NT2/D1 (cell line): ENCODE data around the gene TBCA.

Experiments used
- DNase-seq: peaks from one replicate; pipeline ENCODE4 v3.0.0-alpha.2; 2011; ENCODE audit warnings: low read depth, low spot score
- H3K27me3 ChIP-seq: 2 replicates; pipeline ENCODE4 v1.6.0; 2011; ENCODE audit warnings: mild to moderate bottlenecking; ENCODE audit not compliant: insufficient read length, insufficient read depth
- H3K36me3 ChIP-seq: 2 replicates; pipeline ENCODE4 v1.6.1; 2011; ENCODE audit warnings: mild to moderate bottlenecking, low read length, mixed read lengths; ENCODE audit not compliant: insufficient read depth, insufficient read length
- H3K4me1 ChIP-seq: 2 replicates; pipeline ENCODE4 v1.5.1; 2011; ENCODE audit not compliant: insufficient read depth, insufficient read length
- H3K4me3 ChIP-seq: 2 replicates; pipeline ENCODE4 v1.5.1; 2011; ENCODE audit warnings: low read depth; ENCODE audit not compliant: insufficient read length
- H3K9ac ChIP-seq: 2 replicates; pipeline ENCODE4 v1.6.0; 2011; ENCODE audit warnings: low read depth; ENCODE audit not compliant: insufficient read length
- H3K9me3 ChIP-seq: 2 replicates; pipeline ENCODE4 v1.5.1; 2011; ENCODE audit warnings: mild to moderate bottlenecking, low read length; ENCODE audit not compliant: insufficient read depth
- SUZ12 ChIP-seq: IDR thresholded peaks from 2 replicates; pipeline ENCODE4 v1.6.1; 2011; ENCODE audit not compliant: insufficient read length, insufficient read depth; ENCODE audit errors: extremely low read depth
- YY1 ChIP-seq: IDR thresholded peaks from 2 replicates; pipeline ENCODE4 v1.6.1; 2011; ENCODE audit not compliant: insufficient read length, insufficient read depth
- ZNF274 ChIP-seq: IDR thresholded peaks from 2 replicates; pipeline ENCODE4 v1.6.1; 2011; ENCODE audit warnings: mild to moderate bottlenecking, low read depth, low read length

Gene TBCA

DNA sequence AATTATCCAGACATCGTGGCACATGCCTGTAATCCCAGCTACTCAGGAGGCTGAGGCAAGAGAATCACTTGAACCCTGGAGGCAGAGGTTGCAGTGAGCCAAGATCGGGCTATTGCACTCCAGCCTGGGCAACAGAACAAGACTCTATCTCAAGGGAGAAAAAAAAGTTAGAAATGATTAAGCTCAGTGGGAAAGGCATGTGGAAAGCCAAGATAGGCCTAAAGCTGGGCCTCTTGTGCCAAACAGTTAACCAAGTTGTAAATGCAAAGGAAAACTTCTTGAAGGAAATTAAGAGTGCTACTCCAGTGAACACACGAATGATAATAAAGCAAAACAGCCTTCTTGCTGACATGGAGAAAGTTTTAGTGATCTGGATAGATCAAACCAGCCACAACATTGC is 43.0 kb downstream of the TBCA start:
- Histone ChIP-seq H3K36me3 (no peaks in the 10 kb centered on the region), H3K9ac (no peak overlapping the region), H3K4me1 (no peaks in the 10 kb centered on the region), H3K4me3 (no peak overlapping the region), H3K27me3 (no peaks in the 10 kb centered on the region), H3K9me3 (peaks cover 9% of the 10 kb centered on the region; the same call in 1 of the 2 replicates)
- DNase-seq = no peak
- TF ChIP-seq YY1 (no peak), ZNF274 (no peak), SUZ12 (no peak)

DNA sequence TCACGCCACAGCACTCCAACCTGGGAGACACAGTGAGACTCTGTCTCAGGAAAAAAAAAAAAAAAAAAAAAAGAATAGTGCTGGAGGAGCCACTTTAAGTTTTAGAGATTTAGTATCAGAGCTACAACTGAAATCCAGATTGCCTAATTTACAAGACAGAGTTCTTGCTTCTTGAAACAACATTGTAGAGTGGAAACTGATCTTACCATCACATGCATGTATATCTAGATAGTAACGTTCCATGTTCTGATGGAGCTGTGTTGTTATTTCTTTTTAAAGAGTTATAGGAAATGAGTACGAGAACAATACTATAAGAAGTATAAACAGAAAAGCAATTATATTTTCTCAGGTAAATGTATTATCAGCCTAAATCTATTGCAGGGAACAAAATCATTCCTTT is 48.9 kb downstream of the TBCA start:
- TF ChIP-seq SUZ12 = no peak
- no peak for TF ChIP-seq YY1
- no peak for TF ChIP-seq ZNF274
- no peak for DNase-seq
- H3K36me3 ChIP-seq = no peaks in the 10 kb centered on the region

DNA sequence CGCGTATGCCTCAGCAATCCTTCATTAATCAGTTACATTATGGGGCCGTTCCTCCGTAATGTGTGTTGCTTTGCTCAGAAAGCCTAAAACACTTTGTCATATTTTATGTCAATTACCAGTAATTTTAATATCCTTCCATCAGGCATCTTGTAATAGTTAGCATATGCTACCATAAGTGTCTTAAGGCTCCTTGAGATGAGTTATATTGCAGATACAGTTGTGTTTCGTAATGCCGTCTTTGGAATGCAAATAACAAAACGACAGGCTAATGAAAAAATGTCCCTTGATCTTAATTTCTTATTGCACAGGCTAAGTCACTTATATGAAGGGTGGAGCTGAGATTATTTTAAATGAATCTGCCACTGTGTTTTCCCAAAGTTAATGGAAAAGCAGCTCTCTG is 50.5 kb downstream of the TBCA start:
- Histone ChIP-seq H3K4me1 (no peaks in the 10 kb centered on the region), H3K9ac (no peak overlapping the region), H3K36me3 (no peaks in the 10 kb centered on the region), H3K4me3 (no peak overlapping the region), H3K27me3 (no peaks in the 10 kb centered on the region), H3K9me3 (no peaks in the 10 kb centered on the region)
- DNase-seq = no peak
- TF ChIP-seq ZNF274 (no peak), SUZ12 (no peak), YY1 (no peak)

More for the DNA sequence above, 48.9 kb downstream of the TBCA start:
- Histone ChIP-seq H3K9me3 (no peaks in the 10 kb centered on the region), H3K9ac (no peak overlapping the region), H3K27me3 (no peaks in the 10 kb centered on the region), H3K4me1 (no peaks in the 10 kb centered on the region), H3K4me3 (no peak overlapping the region)

DNA sequence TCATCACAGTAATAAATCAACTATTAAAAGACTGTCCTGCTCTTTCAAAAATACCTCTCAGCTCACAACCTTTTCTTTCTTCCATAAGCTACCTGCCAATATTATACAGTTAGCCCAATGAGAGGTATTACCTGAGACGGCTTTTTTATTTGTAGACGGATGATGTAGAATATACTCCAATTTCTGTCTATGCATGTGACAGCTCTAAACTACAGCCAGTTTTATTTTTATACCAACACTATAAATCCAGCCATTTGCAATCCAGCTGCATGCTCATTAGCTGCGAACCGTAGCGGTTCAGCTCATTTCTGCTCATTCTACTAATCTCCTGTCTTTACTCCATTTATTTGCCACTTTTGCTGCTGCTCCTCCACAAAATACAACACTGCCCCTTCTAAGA is 51.2 kb downstream of the TBCA start:
- Histone ChIP-seq H3K36me3 (no peaks in the 10 kb centered on the region), H3K4me1 (no peaks in the 10 kb centered on the region), H3K27me3 (no peaks in the 10 kb centered on the region), H3K9me3 (no peaks in the 10 kb centered on the region), H3K9ac (no peak overlapping the region), H3K4me3 (no peak overlapping the region)
- DNase-seq = no peak
- TF ChIP-seq YY1 = no peak
- no peak for TF ChIP-seq ZNF274
- TF ChIP-seq SUZ12 = no peak

DNA sequence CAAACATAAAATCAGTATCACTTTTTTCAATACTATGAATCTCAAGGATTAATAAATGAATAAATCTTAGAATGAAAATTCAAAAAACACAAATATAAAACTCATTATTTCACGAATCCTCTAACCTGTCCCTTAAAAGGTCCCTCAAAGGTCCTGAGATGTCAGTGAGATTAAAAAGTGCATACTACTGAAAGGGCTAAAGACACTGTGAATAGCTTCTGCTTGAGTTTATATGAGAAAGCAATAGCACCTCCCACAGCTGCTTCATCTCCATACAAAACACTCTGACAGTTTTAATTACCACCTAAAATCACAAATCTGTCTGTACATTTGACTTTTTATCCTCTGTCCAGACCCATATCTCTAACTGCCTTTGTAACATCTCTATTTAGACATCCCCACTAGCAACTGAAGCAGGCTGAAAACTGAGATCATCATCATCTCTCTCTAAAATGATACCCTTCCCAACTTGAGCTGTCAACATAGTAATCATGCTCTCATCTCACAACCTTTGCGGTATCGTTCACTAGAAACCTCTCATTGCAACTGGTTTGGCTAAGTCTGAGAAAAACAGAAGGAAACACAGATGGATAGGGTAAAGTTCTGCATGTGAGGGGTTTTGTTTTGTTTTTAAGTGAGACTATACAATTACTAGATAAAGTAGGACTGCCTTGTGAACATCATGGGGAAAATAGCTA is 56.3 kb downstream of the TBCA start:
- no peak for TF ChIP-seq ZNF274
- TF ChIP-seq YY1 = no peak
- TF ChIP-seq SUZ12 = no peak
- Histone ChIP-seq H3K4me3 (no peak overlapping the region), H3K9me3 (no peaks in the 10 kb centered on the region), H3K27me3 (no peaks in the 10 kb centered on the region), H3K36me3 (no peaks in the 10 kb centered on the region), H3K4me1 (no peaks in the 10 kb centered on the region), H3K9ac (no peak overlapping the region)
- DNase-seq = no peak

DNA sequence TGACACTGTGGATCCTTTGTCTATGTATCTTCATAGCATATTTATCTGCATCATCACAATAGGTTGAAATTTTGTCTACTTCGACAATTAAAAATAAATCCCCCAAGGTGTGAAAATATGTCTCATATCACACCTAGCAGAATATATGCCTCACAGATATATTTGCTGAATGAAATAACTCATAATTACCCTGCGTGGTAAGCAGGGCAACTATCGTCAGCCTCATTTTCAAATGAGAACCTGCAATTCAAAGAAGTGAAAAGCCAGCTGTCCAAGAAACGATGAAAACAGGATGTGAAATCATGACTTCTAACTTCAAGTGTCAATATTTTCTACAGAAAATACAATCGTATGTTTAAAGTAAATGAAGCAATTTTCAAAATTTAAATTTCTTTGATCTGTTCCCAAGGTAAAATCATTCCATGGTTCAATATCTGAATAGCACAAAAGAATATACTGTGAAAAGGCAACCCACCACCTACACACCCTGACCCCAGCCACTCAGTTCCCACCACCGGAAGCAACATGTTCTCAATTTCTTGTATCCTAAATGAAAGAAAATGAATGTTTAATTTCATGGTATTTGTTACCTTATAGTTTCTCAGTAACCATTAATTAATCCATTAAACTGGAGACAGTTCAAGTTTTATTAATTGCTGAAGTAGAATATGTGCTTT is 57.1 kb downstream of the TBCA start:
- Histone ChIP-seq H3K27me3 (no peaks in the 10 kb centered on the region), H3K4me1 (no peaks in the 10 kb centered on the region), H3K9me3 (no peaks in the 10 kb centered on the region), H3K4me3 (no peak overlapping the region), H3K36me3 (no peaks in the 10 kb centered on the region), H3K9ac (no peak overlapping the region)
- DNase-seq = no peak
- no peak for TF ChIP-seq YY1
- TF ChIP-seq SUZ12 = no peak
- TF ChIP-seq ZNF274 = no peak

DNA sequence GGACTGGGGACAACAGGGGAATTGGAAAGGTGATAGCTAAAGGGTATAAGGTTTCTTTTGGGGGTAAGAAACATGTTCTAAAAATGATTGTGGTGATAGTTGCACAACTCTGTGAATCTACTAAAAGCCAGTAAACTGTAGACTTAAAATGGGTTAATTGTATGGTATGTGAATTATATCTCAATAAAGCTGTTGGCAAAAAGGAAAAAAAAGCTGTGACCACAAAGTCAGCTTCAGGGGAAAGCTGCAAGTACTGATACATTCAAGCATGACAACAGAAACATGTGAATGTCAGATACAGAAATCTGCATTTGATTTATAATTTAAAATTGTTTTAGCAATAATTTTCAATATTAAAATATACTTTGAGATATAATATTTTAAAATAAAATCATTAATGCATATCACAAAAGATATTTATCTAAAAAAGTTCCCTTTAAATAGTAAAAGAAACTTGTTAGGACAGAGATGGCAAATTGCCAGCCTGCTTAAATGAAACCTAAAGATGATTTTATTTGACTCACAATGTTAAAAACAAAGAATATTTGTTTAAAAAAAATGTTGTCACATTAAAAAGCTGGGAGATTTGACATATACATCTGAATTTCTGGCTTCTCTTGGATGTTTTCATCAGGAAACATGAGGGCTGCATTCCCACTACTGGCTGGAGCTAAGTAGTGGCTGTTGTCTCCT is 66.0 kb downstream of the TBCA start:
- no peaks in the 10 kb centered on the region for H3K9me3 ChIP-seq
- no peak for DNase-seq
- H3K4me1 ChIP-seq = no peaks in the 10 kb centered on the region
- H3K36me3 ChIP-seq = peaks cover 22% of the 10 kb centered on the region
- no peaks in the 10 kb centered on the region for H3K27me3 ChIP-seq
- H3K4me3 ChIP-seq = no peak overlapping the region
- H3K9ac ChIP-seq = no peak overlapping the region
- TF ChIP-seq YY1 = no peak
- TF ChIP-seq ZNF274 = no peak
- no peak for TF ChIP-seq SUZ12
